MCF 10A (cell line): ENCODE measurements around the gene USP36. TPM values are rescaled to one million over a fixed set of nuclear protein-coding genes. Genes with fewer than 3 reads are reported as not detected.

Experiments
- BruUV-seq: library from RNA; stranded (reverse); fragments of 400-500 nt; replicated peaks from 2 replicates; lab custom pipeline; 2021; lab: Mats Ljungman, UMichigan
- CTCF ChIA-PET: fragments of 300-600 bp; sonication (Branson Sonifier 250); formaldehyde crosslinking; extraction: SDS; loops from one replicate; lab custom pipeline; 2021; ENCODE audit warnings: antibody characterized with exemption, inconsistent platforms; lab: Yijun Ruan, JAX
- POLR2A ChIA-PET: fragments of 300-600, 350-650 bp; sonication (Branson Sonifier 250); formaldehyde crosslinking; extraction: SDS; loops from one replicate; lab custom pipeline; 2020; ENCODE audit warnings: antibody characterized with exemption, inconsistent platforms; lab: Yijun Ruan, JAX
- DNase-seq: peaks from one replicate; pipeline ENCODE4 v3.0.0-alpha.2; 2018; ENCODE audit not compliant: unreplicated experiment
- H3K27ac Mint-ChIP-seq: one replicate; pipeline ENCODE4 v1.8.0; 2022; ENCODE audit warnings: mild to moderate bottlenecking, low read depth, mixed read lengths; ENCODE audit not compliant: unreplicated experiment
- H3K27me3 Mint-ChIP-seq: one replicate; pipeline ENCODE4 v1.8.0; 2022; ENCODE audit warnings: mixed read lengths; ENCODE audit not compliant: insufficient read depth, unreplicated experiment
- H3K36me3 Mint-ChIP-seq: one replicate; pipeline ENCODE4 v1.8.0; 2022; ENCODE audit warnings: mild to moderate bottlenecking, moderate library complexity, mixed read lengths; ENCODE audit not compliant: insufficient read depth, unreplicated experiment
- H3K4me1 Mint-ChIP-seq: one replicate; pipeline ENCODE4 v1.8.0; 2022; ENCODE audit warnings: mixed read lengths; ENCODE audit not compliant: insufficient read depth, unreplicated experiment
- H3K4me3 Mint-ChIP-seq: one replicate; pipeline ENCODE4 v1.8.0; 2022; ENCODE audit warnings: mild to moderate bottlenecking, moderate library complexity, mixed read lengths; ENCODE audit not compliant: unreplicated experiment
- H3K9me3 Mint-ChIP-seq: one replicate; pipeline ENCODE4 v1.8.0; 2022; ENCODE audit warnings: mixed read lengths; ENCODE audit not compliant: unreplicated experiment
- CTCF ChIP-seq: fragments of 200-600 bp; IDR thresholded peaks from one replicate; pipeline ENCODE4 v1.8.0; 2022; ENCODE audit warnings: antibody characterized with exemption, mild to moderate bottlenecking; ENCODE audit not compliant: unreplicated experiment
- intact Hi-C: fragments of 100-400 bp; cut with micrococcal nuclease; formaldehyde crosslinking; loops from 2 replicates; pipeline ENCODE4 v1.14.1; 2022
- total RNA-seq: library from RNA; stranded (reverse); gene quantifications from 2 replicates; pipeline ENCODE4 v1.2.3, GENCODE V29; 2022

Gene USP36
- total RNA-seq, 1 experiment from 2014 or later = 118 TPM

GRCh38 chr17:78748048-78748729 is 92.4 kb downstream of the USP36 start:
- Mint-ChIP-seq H3K27ac (peak overlapping the region; percentile 50), H3K36me3 (peaks cover 5% of the 10 kb centered on the region), H3K9me3 (no peaks in the 10 kb centered on the region), H3K27me3 (no peaks in the 10 kb centered on the region), H3K4me1 (peaks cover 34% of the 10 kb centered on the region), H3K4me3 (peak overlapping the region; percentile 38)
- DNase-seq = no peak
- no TSS peak for BruUV-seq
- TF ChIP-seq CTCF = no peak
- CTCF ChIA-PET = interaction anchor here (0.5 to 2.3 kb wide), 6 partner anchors 12 to 255 kb away, joined by 3 to 8 read pairs (median 4); no protein-coding TSS in a partner anchor
- POLR2A ChIA-PET = interaction anchor here (0.5 to 5.9 kb wide), 8 partner anchors 11 to 156 kb away, joined by 3 to 67 read pairs (median 8); partner anchors contain the start of gene CYTH1
- intact Hi-C loops = loop anchor here (2.0 kb wide), 1 partner anchor 27 kb away; no protein-coding TSS in a partner anchor

GRCh38 chr17:78747488-78747887 is 93.1 kb downstream of the USP36 start:
- DNase-seq = no peak
- BruUV-seq = no TSS peak
- peaks cover 34% of the 10 kb centered on the region for H3K4me1 Mint-ChIP-seq

GRCh38 chr17:78746949-78747269 is 93.7 kb downstream of the USP36 start:
- Mint-ChIP-seq H3K4me3 (no peak overlapping the region), H3K9me3 (no peaks in the 10 kb centered on the region), H3K27ac (no peak overlapping the region), H3K27me3 (no peaks in the 10 kb centered on the region), H3K4me1 (peaks cover 34% of the 10 kb centered on the region), H3K36me3 (peaks cover 5% of the 10 kb centered on the region)
- CTCF ChIA-PET = interaction anchor here (0.8 to 2.3 kb wide), 5 partner anchors 24 to 305 kb away, joined by 3 to 8 read pairs (median 4); no protein-coding TSS in a partner anchor
- intact Hi-C loops = loop anchor here (1.0 kb wide), 1 partner anchor 30 kb away; no protein-coding TSS in a partner anchor
- POLR2A ChIA-PET = interaction anchor here (0.6 to 5.9 kb wide), 8 partner anchors 10 to 250 kb away, joined by 3 to 67 read pairs (median 4); no protein-coding TSS in a partner anchor
- DNase-seq = no peak
- TF ChIP-seq CTCF = no peak
- no TSS peak for BruUV-seq

More at GRCh38 chr17:78747488-78747887, 93.1 kb downstream of the USP36 start:
- H3K27me3 Mint-ChIP-seq = no peaks in the 10 kb centered on the region
- H3K9me3 Mint-ChIP-seq = no peaks in the 10 kb centered on the region
- intact Hi-C loops = no loop called here
- ChIA-PET CTCF (interaction anchor here (0.9 to 2.3 kb wide), 5 partner anchors 31 to 306 kb away, joined by 3 to 8 read pairs (median 5); no protein-coding TSS in a partner anchor), POLR2A (interaction anchor here (1.0 to 5.9 kb wide), 6 partner anchors 11 to 155 kb away, joined by 3 to 67 read pairs (median 6); no protein-coding TSS in a partner anchor)
- H3K36me3 Mint-ChIP-seq = peaks cover 5% of the 10 kb centered on the region
- H3K4me3 Mint-ChIP-seq = no peak overlapping the region
- peak overlapping the region; percentile 50 for H3K27ac Mint-ChIP-seq
- TF ChIP-seq CTCF = no peak
